Inflammatory macrophage treated with lipopolysaccharide for 4 hours (primary cell): Measurements from ENCODE around the gene LZTS2.
"Not testable (repeated sequence)": the region's sequence is repeated elsewhere in the genome, so short reads cannot be mapped to it uniquely, and the experiment has no call there.

Experiments used
- DNase-seq: peaks from one replicate; pipeline ENCODE4 v3.0.0-alpha.2; 2020

Gene LZTS2

DNA sequence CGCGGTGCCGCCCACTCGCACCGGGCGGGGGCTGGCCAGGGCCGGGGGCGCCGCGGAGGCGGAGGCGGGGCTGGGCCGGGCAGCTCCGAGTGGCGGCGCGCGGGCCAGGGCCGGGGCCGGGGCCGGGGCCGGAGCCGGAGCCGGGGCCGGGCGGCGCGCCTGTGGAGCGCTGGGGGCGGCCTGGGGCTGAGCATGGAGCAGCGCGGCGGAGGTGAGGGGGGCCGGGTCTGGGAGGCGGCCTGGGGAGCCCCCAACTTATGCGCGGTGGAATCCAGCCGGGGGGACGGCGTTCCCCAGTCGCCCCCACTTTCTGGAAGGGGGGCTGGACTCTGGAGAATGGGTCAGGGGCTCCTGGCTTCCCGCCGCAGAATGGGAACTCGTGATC, at the start of gene LZTS2:
TSS of gene LZTS2 (plus strand) at position 67 of the 385 bp plus-strand sequence. CDS start 2,731 bp downstream, outside the sequence.
- no peak for DNase-seq

- DNase-seq: peak; percentile 88
These were observed 39.4 kb upstream of the LZTS2 start for GRCh38 chr10:100960251-100960650.

- no peak for DNase-seq
These were observed 37.1 kb upstream of the LZTS2 start for GRCh38 chr10:100962351-100963080.

GRCh38 chr10:100963826-100964225, 35.8 kb upstream of the LZTS2 start:
- DNase-seq: no peak

GRCh38 chr10:100965820-100966219, 33.8 kb upstream of the LZTS2 start:
- DNase-seq: no peak

DNA sequence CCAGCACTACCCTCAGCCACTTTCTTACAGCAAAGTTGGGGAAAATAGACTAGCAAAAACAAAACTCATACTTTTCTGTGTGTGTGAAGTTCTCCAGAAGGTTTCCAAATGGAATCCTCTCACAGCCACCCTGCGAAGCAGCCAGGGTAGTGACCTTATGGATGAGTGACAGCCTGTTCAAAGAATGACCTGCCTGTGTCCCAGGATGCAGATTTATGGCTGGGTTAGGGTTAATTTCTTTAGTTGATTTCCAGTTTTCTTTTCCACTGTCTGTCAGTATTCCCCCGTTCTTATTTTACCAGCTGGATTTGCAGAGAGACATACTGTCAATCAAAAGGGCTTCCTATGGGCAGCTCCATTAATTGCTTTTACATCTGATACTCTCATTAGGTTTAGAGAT, 32.7 kb upstream of the LZTS2 start:
- no peak for DNase-seq

GRCh38 chr10:100967332-100967731, 32.3 kb upstream of the LZTS2 start:
- DNase-seq: no peak

DNA sequence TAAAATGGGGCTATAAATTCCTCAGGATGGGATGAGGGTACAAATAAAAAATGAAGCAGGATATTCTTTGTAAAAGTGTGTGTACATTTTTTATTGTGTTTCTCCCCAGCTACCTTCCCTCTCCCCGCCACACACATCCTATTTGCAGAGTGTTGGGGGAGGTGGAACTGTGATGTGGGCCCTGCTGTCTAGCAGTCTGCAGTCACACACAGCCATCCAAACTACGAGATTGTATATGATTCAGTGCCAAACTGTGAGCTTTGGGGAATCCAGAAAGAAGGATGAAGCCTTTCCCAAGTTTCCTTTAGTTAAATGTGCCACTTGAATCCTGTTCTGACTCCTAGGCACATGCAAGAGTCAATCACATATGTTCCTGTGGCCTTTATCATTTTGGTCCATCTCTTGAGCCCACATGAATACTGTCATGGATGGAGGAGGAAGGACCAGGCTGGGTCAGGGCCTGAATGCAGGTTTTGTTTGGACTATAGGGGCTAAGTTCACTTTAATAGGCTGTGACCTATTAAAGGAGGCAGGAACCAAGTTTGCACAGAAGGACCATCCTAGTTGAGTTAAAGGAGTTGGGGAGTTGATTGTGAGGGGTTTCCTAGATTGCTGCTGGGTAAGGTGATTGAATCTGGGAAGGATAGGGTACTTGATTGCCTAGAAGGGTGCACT, 31.4 kb upstream of the LZTS2 start:
- no peak for DNase-seq

- DNase-seq: no peak
These were observed 30.8 kb upstream of the LZTS2 start for GRCh38 chr10:100968863-100969186.

- DNase-seq: peak; percentile 14
These were observed 30.2 kb upstream of the LZTS2 start, which contains the start of gene SEMA4G for GRCh38 chr10:100969187-100970075. Gene SEMA4G (plus strand): TSS chr10:100969504. CDS start chr10:100972913, 3,409 bp downstream.

- DNase-seq: no peak
These were observed 29.3 kb upstream of the LZTS2 start for GRCh38 chr10:100970076-100970913.

- no peak for DNase-seq
These were observed 28.4 kb upstream of the LZTS2 start for GRCh38 chr10:100970914-100971811.

DNA sequence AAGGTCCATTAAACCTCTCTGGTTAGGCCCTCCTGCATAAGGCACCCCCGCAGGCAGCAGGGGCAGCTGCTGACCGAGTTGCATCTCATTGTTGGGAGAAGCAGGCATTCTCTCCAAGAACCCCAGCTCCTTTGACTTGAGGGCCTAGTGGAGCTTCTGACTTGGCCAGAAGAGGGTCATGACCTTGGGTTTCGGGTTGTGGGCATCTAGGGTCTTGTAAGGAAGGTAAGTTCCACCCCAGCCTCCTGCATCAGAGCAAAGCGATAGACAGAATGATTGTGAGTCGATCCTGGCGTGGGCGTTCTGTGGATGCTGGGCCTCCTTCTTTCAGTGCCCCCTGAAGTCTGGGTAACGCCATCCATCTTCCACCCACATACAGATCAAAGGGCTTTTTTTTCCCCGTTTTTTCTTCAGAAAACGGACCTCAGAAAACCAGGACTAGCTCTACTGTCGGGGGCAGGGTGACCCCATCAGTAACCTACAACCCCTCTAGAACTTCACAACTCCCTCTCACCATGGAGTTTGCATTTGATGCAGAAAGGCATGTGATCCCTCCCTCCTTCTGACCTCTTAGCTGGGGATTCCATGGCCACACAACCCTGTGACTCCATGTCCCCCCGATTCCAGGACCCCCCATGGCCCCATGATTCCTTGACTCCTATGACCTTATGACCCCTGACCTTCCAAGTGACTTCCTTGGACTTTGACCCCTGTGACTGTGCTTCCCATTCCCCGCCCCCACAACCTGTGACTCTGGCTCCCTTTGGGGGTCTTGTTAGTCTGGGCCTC, 27.3 kb upstream of the LZTS2 start:
- no peak for DNase-seq

GRCh38 chr10:100972904-100973535, 26.6 kb upstream of the LZTS2 start:
- no peak for DNase-seq

- DNase-seq: not testable (repeated sequence)
These were observed 24.2 kb upstream of the LZTS2 start for GRCh38 chr10:100975397-100975796.

DNA sequence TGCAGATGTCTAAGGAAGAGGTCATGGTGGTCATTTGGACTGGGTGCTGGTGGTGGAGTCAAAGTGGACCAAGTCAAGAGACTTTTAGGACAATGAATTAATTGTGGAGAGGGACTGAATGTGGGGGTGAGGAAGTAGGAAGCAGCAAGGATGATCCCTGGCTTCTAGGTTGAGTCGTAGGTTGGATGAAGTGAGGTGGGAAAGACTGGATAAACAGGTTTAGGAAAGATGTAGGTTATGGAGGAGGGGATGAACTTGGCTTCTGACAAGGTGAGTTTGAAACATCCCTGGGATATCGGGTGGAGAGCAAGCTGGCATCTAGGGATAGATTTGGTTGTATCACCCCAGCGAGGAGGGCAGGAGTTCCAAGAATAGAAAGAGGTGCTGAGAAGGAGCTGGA, 22.7 kb upstream of the LZTS2 start:
- no peak for DNase-seq

- no peak for DNase-seq
These were observed 22.2 kb upstream of the LZTS2 start for GRCh38 chr10:100977436-100977835.

GRCh38 chr10:100978121-100978900, 21.3 kb upstream of the LZTS2 start:
- no peak for DNase-seq

- DNase-seq: no peak
These were observed 20.8 kb upstream of the LZTS2 start for GRCh38 chr10:100978901-100979195.
